SK-N-MC (cell line): ENCODE data around the gene CAPN8.

Experiments
- EZH2 ChIP-seq: fragments of 200-600 bp; sonication (generic); IDR thresholded peaks from one replicate; pipeline ENCODE4 v1.6.1; 2017; ENCODE audit warnings: antibody characterized with exemption
- FOXP2 ChIP-seq: optimal IDR thresholded peaks from 2 replicates; pipeline ENCODE3; 2011; ENCODE audit warnings: mild to moderate bottlenecking, moderate library complexity; ENCODE audit not compliant: insufficient read depth; ENCODE audit errors: extremely low read length, control extremely low read depth

GRCh38 chr1:223513309-223513708 lies 152.2 kb downstream of the CAPN8 start:
- TF ChIP-seq EZH2, result no peak
- TF ChIP-seq FOXP2, result no peak
